Raji (cell line): ENCODE data around the gene LTB4R2.

ENCODE experiments used
- POLR2A ChIP-seq: IDR thresholded peaks from 2 replicates; pipeline ENCODE4 v1.6.1; 2011; ENCODE audit warnings: low read depth, low read length, control low read depth; ENCODE audit not compliant: insufficient read depth

LTB4R2 gene

DNA sequence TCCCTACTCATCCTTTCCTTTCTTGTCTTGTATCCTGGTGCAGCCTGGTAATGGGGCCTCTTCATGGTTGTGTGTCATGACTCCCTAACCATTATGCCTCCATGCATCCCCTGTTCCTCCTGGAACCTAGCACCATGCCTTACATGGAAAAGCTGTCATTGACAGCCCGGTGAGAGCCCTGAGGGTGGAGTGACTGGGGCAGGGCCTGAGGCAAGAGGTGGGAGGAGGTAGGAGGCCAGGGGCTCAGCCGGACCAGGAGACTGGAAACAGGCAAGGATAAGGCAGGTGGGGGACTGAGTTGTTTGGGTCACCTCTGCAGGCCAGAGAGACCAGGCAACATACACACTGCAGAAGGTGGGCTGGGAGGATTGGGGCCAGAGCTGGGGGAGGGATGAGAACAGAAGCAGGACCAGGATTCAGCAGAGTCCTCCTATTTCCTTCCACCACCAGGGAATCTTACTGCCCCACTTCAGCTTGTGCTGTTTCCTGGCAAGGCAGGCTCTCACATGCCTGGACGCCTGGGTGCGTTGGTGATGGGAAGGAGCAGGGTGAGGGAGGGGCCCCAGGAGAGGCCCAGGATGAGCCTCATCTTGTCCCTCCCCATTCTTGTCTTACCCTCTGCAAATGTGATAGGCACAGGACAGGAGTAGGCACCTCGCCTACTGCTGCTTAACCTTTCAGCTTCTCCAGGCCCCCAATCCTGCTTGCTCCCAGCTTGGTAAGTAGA is at the start of gene LTB4R2:
LTB4R2 (plus strand) TSS at position 603 of the 727 bp plus-strand sequence. CDS start 525 bp downstream, outside the sequence.
- no peak for TF ChIP-seq POLR2A

GRCh38 chr14:24260780-24261157 is 49.2 kb upstream of the LTB4R2 start:
- no peak for TF ChIP-seq POLR2A

DNA sequence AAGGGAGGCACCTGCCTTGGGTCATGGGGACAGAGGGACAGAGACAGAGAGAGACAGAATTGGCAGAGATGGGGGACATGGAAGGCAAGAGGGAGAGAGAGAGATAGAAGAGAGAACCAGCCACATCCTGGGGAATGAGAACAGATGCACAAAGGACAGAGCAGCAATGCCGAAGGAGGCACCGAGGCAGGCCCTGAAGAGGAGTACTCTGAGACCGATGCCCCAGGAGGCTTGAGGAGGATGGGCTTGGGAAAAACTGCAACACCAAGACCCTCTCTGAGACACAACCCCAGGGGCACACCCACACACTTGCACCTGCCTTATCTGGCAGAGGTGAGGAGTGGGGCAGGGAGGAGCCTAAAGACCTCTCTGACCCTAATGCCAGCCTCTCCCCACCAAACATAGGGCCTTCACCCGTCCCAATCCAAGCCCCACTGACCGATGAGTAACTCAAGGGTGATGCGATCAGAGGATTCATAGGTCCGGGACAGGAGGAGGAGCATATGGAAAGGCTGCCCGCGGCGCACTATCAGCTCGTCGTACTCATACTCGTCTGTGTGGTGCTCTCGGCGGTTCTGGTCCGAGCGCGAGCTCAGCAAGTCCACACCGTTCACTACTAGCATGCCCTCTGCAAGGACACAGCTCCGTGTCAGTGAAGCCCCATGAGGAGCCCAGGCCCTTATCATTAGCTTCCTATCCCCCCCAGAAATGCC is 48.5 kb upstream of the LTB4R2 start:
- TF ChIP-seq POLR2A: no peak

DNA sequence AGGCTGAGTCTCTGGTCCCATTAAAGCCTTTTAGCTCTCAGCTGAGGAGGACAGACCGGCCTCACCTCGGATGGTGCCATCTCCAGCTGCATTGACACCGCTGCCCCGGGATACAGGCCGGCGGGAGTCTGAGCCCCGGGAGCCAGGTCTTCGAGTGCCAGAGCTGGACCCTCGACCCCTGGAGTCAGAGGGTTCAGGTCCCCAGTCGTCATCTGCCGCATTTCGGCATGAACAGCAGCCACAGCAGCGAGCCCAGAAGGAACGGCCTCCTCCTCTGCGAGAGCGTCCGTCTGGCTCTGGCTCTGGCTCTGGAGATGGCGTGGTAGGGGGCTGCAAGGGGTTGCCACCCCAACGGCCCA is 48.0 kb upstream of the LTB4R2 start:
- no peak for TF ChIP-seq POLR2A

GRCh38 chr14:24262821-24263733 is 46.9 kb upstream of the LTB4R2 start, which contains the start of gene TGM1:
TGM1 (minus strand) TSS chr14:24263177; CDS start chr14:24262352, 825 bp downstream.
- TF ChIP-seq POLR2A: no peak

DNA sequence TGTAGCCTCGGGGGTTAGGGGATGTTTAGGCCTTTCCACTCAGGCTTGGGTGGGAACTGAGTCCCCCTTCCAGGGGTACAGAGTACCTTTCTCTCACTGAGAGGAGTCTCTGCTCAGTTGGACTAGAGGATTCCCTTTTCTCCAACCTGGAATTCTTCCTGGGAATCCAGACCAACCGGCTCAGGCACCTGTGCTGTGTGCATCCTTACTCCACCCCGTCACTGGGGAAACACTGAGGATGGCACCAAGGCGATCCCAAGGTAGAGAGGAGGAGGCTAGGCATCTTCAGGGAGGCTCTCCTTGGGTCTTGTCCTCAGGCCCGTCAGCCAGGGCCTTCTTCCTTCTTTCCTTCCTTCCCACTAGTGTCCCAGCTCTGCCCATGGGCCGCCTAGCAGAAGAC is 46.1 kb upstream of the LTB4R2 start:
- no peak for TF ChIP-seq POLR2A

DNA sequence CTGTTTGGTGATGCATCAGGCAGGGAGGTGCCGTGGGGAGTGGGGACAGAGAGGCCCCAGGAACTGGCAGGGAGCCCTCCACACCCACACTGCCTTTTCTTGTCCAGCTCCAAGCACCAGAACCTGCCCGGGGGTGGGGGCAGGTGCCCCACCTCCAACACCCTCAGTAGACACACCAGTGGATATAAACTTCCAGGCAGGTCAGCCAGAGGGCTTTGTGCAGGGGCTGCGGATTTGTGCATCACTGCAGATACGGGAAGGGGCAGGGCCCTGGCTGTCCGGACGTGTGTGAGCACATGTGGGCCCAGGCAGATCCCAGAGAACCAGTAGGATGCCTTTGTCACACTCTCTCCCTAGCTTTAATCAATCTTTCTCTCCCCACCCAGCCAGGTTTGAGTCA is 45.6 kb upstream of the LTB4R2 start:
- no peak for TF ChIP-seq POLR2A

GRCh38 chr14:24266344-24267244 is 43.3 kb upstream of the LTB4R2 start:
- TF ChIP-seq POLR2A: no peak

DNA sequence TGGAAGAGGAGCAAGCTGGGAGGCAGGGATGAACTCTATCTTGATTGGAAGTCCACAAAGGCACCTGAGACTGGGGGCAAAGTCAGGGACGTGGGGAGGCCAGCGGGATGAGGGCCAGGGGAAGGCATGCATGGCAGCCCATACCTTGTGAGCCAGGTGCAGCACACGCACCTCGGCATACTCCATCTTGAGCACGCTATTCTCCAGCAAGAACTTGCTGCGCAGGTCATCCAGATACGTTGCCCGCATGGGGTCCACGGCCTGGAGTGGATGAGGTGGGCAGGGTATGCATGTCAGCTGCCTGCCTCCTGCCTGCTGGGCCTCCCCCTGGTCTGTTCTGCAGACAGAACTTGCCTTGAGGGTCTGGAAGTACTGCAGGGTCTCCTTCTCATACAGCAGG is 42.4 kb upstream of the LTB4R2 start:
- TF ChIP-seq POLR2A: no peak

DNA sequence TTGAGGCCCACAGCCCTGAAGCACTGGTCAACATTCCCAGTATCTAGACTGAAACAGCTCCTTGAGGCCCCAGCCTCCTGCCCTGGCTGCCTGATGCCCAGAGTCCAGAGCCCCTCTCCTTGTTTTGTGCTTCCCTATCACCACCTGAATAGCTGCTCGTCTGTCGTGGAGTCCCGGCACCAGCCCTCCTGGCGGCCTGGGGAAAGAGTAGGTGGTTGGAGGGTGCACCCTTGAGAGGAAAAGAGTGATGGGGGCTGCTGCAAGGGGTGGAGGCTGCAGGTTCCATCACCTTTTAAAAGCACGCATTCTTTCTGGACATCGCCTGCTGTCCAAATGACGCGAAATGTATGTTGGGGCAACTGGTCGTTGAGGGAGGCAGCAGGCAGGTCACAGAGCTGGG is 41.7 kb upstream of the LTB4R2 start:
- TF ChIP-seq POLR2A: no peak

DNA sequence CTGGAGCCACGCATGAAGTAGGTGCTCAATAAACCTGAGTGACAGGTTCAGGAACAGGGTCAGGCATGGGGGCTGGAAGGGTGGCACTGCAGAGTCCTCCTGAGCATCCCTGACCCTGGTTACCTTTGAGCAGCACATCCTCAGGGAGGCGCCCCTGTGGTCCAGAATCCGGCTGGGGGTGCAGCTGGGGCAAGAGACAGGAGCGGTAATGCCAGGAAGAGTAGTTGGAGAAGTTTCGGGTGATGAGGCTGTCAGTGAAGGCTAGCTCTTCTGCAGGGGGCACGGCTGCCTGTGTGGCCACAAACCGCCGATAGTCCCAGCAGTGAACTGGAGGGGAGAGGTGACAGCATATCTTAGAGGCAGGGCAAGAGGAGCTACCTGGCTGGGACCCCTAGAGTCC is 40.6 kb upstream of the LTB4R2 start:
- TF ChIP-seq POLR2A: no peak

GRCh38 chr14:24269910-24270536 is 39.9 kb upstream of the LTB4R2 start:
- no peak for TF ChIP-seq POLR2A

- no peak for TF ChIP-seq POLR2A
Measured at GRCh38 chr14:24270537-24271133, 39.3 kb upstream of the LTB4R2 start.
